ENCODE results near the gene ANAPC5.

The ANAPC5 gene

DNA sequence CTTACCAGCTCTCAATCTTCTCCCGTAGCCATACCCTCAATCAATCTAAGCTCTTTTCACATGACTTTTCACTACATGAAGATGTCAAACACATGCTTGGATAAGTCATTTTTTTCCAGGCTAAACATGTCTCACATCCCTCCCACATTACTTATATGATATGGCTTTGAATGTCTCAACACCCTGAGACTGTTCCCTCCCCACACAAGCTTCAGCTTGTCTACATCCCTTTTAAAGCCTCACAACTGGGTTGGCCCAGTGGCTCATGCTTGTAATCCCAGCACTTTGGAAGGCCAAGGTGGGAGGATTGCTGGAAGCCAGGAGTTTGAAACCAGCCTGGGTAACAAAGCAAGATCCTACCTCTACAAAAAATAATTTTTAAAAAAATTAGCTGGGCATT is 18.5 kb downstream of the ANAPC5 start:
- POLR2A ChIA-PET (ENCODE audit: low non-redundant PET), result no interaction called here
- H3K27ac ChIP-seq, result no peak overlapping the region
- CTCF ChIA-PET, result interaction anchor here (2.4 kb wide), 1 partner anchor 109 kb away, joined by 16 read pairs; no protein-coding TSS in a partner anchor
- TF ChIP-seq, protein P1, sequence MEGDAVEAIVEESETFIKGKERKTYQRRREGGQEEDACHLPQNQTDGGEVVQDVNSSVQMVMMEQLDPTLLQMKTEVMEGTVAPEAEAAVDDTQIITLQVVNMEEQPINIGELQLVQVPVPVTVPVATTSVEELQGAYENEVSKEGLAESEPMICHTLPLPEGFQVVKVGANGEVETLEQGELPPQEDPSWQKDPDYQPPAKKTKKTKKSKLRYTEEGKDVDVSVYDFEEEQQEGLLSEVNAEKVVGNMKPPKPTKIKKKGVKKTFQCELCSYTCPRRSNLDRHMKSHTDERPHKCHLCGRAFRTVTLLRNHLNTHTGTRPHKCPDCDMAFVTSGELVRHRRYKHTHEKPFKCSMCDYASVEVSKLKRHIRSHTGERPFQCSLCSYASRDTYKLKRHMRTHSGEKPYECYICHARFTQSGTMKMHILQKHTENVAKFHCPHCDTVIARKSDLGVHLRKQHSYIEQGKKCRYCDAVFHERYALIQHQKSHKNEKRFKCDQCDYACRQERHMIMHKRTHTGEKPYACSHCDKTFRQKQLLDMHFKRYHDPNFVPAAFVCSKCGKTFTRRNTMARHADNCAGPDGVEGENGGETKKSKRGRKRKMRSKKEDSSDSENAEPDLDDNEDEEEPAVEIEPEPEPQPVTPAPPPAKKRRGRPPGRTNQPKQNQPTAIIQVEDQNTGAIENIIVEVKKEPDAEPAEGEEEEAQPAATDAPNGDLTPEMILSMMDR (conservative IDR thresholded peaks at IDR 0.05; ENCODE audit: low read depth), result no peak
- no peak for DNase-seq (ENCODE audit: low spot score)

DNA sequence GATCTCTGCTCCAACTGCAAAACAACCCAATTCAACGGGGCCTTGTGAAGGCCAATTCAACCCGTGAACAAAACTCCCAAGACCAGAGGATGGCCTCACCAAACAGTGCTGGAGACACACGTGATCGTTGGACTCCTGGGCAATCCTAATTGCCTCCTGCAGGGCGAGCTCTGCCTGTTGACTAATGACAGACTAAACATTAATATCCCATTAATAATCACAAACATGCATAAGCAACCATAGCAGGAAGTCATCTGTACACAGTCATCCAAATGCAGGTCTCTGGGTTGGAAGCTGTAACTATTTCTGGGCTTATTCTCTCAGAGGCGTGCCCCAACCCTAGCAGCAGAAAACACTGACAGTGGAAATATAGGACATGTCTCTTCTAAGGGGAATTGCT is 21.0 kb downstream of the ANAPC5 start:
- POLR2A ChIA-PET (ENCODE audit: low non-redundant PET), result no interaction called here

DNA sequence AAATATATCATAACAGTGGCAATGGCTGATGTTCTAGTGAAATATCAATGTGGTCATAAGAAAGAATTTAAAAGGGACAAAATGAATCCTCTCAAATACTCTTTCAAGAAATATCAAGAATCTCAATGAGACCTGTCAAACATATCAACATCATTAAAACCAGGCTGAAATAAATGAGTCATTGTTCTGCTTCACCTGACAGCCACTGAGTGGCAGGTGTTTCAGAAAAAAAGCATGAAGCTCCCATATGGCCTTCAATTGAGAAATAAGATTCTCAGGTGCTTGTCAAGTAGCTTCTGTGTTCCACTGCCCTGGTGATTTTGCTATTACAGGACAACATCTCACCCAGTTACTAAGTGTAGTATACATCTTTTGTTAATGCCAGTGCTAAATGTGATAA is 21.5 kb downstream of the ANAPC5 start:
- ChIA-PET POLR2A (ENCODE audit: low non-redundant PET) (no interaction called here), CTCF (interaction anchor here (0.6 to 0.9 kb wide), 2 partner anchors 92 to 770 kb away, joined by 3 to 4 read pairs; no protein-coding TSS in a partner anchor)
- TF ChIP-seq, protein P1 (conservative IDR thresholded peaks at IDR 0.05; ENCODE audit: low read depth), result no peak
- H3K27ac ChIP-seq, result no peak overlapping the region
- no peak for DNase-seq (ENCODE audit: low spot score)

More for the DNA sequence above, 21.0 kb downstream of the ANAPC5 start:
- CTCF ChIA-PET, result no interaction called here
- TF ChIP-seq, protein P1 (conservative IDR thresholded peaks at IDR 0.05; ENCODE audit: low read depth), result no peak
- H3K27ac ChIP-seq, result no peak overlapping the region
- DNase-seq (ENCODE audit: low spot score), result no peak

DNA sequence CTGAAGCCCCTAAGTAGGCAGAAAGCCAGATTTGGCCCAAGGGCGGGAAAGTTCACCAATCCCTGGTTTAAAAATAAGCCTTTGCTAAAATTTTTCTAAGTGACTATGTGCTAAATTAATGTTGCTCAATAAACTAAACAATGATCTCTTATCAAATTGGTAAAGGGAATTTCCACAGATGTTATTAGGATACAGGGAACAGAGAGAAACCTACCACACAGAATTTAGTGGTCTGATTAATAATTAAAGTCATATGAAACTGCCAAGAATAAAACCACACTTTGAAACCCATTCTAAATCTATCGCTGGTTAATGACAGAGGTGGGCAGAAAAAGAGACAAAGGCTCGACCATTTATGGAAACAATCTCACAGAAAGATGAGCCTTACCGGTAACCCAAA is 22.0 kb downstream of the ANAPC5 start:
- H3K27ac ChIP-seq, result no peak overlapping the region
- TF ChIP-seq, protein P1 (conservative IDR thresholded peaks at IDR 0.05; ENCODE audit: low read depth), result no peak
- ChIA-PET POLR2A (ENCODE audit: low non-redundant PET) (no interaction called here), CTCF (interaction anchor here (0.6 to 0.9 kb wide), 2 partner anchors 93 to 771 kb away, joined by 3 to 4 read pairs; no protein-coding TSS in a partner anchor)
- no peak for DNase-seq (ENCODE audit: low spot score)

DNA sequence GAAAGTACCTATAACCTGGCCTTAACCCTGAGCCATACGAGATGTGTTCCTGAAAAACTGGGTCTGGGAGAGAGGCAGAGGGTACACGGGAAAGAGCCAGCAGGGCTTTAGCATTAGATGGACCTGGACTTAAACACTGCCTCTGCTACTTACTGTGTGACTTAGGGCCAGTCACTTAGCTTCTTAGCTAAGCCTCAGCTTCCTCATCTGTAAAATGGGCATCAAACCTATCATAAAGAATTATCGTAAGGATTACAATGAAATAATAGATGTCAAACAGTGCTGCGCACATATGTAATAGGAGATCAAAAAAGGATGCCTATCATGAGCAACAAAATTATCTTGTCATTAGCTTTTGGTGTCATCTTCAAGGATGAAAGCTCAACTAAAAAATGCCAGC is 23.6 kb downstream of the ANAPC5 start:
- no peak overlapping the region for H3K27ac ChIP-seq
- TF ChIP-seq, protein P1 (conservative IDR thresholded peaks at IDR 0.05; ENCODE audit: low read depth), result no peak
- ChIA-PET CTCF (no interaction called here), POLR2A (ENCODE audit: low non-redundant PET) (no interaction called here)
- DNase-seq (ENCODE audit: low spot score), result no peak

DNA sequence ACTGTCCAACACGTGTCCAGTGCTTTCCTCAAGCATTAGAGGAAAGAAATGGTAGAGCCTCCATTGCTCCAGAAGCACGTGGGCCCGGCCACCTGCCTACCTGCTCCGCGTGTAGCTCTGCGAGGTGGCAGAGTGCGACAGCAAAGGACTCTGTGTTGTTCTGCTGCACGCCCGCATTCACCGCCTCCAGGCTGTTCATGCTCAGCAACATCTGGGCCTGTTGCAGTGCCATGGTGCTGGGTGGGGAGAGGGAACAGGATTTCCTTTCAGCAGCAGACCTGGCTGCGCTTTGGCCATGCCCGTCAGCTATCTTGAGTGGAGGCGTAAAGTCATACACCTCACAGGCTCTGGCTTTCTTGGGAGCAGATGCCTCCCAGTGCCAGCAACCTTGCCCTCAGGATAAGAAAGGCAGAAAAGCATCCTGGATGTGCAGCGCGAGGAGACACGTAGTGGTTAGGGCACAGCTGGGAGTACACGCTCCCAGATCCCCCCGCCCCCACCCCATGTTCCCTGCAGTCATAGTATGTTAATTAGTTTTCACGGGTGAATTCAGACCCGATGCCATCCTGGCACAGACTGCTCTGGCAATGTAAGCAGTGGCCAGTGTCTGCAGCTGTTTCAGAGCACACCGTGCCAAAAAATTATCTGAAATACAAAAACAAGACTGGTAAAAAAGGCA is 25.1 kb downstream of the ANAPC5 start:
- DNase-seq (ENCODE audit: low spot score), result no peak
- ChIA-PET POLR2A (ENCODE audit: low non-redundant PET) (no interaction called here), CTCF (interaction anchor here (0.6 kb wide), 1 partner anchor 23 kb away, joined by 5 read pairs; no protein-coding TSS in a partner anchor)
- TF ChIP-seq, protein P1 (conservative IDR thresholded peaks at IDR 0.05; ENCODE audit: low read depth), result no peak
- peak overlapping the region; percentile 25; the same call in 1 of the 2 replicates for H3K27ac ChIP-seq
